HG03280 (cell line): ENCODE measurements around the gene SPON1.

ENCODE experiments used
- ATAC-seq: cut with Tn5 transposase; IDR thresholded peaks from one replicate; pipeline ENCODE4 v1.9.1; 2021; ENCODE audit warnings: mild to moderate bottlenecking, moderate library complexity; ENCODE audit not compliant: unreplicated experiment

SPON1 gene

DNA sequence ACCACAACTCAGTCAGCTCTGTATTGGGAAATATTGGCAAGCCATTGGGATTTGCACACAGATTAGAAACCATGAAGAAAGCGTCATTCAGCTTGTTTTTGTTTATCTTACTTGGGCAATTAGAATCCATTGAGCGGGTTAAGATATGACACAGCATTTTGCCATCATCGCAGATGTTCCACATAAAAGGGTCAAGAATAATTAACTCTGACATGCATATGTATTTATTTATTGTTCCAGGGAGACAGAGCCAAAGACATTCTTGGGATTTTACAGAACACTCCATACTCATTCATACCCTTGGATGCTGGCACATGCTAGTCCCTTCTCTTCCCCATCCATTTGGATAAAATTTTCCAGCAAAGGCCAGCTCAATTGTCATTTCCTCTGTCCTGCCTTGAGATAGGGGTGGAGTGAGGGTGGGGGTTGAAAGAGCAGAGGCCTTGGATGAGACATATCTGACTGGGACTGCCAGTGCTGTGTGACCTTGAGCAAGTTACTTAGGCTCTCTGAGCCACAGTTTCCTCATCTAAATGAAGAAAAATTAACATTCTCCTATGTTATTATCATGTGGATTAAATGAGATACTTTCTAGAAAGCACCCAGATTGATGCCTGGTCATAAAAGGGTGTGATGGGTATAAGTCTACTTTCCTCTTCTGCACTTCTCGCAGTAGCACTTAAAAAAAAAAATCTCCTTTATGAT lies 216.7 kb downstream of the SPON1 start:
- no peak for ATAC-seq

DNA sequence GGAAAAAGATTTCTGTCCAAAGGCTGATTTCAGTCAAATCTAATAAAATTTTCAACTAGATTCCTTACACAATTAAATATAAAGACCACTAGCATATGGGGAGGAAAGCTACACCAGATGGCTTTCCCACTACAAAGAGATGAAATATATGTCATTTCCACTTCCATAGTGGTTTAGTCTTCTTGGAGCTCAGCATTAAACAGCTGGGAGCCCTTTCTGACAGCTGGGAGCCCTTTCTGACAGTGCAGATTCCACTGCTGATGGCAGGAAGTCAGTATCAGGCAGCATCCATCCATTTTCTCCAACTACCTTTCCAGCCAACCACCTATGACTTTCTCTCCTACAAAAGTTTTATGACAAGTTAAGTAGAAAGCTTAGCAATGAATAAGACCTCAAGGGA lies 218.6 kb downstream of the SPON1 start:
- ATAC-seq, result no peak

DNA sequence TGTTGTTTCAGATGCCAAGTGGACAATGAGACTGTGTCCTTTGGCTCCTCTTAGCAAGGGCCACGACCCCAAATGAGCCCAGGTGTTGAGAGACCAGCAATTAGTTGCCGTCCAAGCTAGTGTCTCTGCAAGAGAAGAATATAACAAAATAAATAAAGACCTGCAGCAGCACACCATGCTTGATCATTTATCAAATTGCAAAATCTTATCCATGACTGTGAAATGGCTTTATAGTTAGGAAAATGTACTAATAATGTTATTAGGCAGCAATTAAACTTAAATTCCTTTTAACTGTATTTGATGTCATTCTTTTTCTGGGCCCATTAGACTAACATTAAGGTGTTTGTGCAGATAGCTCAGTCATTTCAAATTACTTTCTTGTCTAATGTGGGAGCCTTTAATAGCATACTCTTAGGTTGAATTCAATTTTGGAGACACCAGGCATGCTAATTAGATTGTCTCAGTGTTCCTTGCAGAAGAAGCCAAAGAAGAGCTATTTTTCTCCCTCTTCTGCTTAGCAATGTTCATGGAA lies 220.4 kb downstream of the SPON1 start:
- ATAC-seq, result no peak

DNA sequence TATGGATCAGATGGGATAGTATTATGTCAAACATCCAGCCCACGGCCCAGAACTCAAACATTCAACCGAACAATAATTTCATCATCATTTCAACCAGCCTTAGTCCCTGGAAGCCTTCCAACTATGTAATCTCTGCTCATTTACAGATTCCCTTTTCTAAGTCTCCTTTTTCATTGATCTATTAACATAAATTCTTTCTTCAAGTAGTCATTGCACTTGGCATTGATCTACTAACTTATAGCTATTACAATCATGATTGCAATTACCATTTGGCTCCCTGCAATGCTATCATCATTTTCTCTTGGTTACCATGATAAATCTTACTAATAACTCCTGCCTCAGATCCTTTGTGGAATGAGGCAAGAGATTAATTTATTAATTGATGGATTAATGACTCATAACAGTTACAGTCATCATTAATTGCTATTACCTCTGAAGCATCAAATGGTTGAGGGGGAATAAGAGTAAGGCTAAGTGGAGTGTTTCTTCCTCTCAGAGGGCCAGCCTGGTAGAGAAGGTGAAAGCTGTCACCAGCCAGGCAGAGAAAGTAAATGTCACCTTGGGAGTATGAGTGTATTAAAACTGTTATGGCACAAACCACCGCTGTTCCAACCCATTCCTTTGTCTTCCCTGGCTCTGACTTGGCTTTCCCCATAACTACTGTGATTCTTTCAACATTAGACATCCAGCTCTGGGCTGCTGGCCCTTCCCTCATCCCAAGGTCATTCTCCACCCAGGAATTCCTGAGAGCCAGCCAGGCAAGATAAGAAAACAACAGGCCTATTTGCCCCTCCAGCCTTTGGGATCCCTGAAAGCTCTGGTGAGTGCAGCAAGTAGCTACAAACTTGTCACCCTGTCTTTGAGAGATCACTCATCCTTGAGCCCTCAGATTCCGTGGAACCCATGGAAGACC lies 221.8 kb downstream of the SPON1 start:
- ATAC-seq, result no peak

DNA sequence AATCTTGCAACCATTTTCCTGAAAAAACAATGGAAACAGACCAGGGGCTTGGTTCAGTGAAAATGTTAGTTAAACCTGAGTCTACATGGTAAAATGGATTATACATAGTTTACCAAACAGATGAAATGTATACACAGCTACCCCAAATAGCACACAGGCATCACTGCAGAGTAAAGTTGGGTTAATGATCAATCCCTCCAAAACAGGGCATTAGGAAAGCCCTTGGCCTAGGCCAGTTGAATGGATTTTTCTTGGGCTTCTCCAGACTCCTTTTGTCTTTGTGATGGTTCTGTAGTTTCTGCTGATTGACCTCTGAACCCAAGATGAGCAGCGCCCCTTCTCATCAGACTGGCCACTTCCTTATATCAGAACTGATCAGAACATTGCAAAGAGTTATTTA lies 222.9 kb downstream of the SPON1 start:
- no peak for ATAC-seq

DNA sequence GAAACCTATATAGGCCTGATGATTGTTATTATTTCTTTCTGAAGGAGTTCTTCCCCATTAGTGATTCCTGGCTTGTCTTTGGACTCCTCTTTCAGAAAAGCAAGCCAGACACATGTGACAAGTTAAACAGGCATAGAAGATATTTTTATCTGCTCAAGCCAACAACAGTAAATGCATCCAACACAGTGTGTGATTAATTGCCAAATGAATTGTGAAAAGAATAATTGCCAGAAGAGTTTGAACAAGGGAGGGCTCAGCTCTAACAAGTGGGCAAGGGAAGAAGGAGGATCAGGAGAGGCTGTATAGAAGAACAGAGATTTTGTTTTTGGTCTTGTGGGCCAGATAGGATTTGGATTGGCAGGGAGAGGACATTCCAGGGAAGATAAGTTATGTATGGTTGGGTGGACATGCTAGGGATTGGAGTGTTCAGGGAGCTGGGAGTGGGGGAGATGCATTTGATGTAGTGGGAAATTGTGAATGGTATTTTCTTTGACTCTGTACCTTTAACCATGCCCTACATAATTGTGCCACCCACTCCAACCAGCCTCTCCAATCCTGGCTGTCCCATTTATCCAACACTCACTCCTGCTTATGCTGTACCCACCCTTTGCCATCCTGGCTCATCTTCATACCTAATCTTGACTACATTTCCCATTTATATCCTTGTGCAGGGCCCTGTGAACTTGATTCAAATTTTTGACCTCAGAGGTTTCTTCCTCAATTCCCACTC lies 223.7 kb downstream of the SPON1 start:
- no peak for ATAC-seq

DNA sequence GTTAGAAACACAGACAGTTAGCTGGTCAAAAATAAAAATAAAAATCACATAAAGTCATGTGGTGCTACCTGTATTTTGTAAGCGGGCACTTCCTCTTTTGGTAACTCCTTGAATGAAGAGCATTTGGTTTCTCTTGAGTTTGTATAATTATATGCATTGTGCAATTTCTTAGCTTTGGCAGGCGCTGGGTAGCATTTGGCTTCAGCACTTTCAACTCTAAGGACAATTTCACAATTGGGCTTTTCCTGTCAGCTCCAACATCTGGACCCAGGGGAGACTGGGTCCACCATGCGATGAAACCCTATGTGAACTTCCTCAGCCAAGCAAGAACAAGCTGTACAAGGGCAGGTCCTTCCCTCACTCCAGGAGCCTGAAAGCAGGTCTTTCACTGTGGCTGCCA lies 227.4 kb downstream of the SPON1 start:
- ATAC-seq, result no peak

DNA sequence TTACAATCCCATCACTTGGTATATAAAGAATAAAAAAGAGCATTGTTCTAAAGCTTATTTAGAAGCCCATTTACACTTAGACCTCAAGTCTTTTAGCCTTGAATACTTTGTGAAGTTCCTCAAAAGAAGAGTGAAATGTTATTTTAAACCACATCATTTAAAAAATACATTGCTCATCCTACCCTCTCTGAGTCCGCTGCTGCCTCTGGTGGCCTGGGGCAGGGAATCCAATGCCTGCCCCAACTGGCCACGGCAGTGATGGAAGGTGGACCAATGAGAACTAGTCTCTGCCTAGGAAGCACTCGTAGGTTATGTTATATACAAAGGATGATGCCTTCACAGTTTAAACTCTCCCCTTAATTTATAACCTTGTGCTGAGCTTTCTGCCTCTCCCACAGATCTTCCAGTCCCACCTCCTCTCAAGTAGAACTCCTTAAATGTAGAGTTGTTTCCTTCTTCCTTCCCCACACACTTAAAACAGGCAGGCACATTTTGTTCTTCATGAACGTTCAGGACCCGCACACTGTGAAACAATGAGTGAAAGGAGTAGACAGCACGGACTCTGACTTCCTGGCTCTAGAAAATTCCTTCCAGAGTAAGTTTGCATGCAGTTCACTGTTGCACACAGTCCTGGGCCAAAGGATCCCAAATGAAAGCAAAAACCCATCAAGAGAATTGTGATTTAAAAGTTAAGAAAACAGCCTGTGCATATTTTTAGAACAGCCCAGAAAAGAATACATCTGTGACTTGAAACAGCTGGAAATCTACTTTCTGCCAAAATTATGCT lies 228.7 kb downstream of the SPON1 start:
- ATAC-seq, result no peak

DNA sequence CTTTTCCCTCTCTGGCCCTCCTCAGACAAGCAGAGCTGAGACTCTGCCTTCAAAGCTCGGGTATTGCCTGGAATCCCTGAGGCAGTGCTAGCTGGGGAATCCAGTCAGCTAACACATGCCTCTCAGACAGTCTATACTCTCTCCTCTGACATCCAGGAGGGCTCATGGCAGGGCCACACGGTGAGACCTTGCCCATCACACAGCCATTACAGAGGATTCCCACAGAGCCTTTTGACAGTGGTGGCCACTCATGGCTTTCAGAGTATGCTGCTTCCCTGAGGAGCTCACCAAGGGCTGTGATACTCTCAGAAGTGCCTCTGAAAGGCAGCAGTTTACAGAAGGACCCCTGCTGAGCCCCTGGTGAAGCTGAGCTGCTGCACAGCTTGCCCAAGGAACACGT lies 231.1 kb downstream of the SPON1 start:
- ATAC-seq, result no peak

DNA sequence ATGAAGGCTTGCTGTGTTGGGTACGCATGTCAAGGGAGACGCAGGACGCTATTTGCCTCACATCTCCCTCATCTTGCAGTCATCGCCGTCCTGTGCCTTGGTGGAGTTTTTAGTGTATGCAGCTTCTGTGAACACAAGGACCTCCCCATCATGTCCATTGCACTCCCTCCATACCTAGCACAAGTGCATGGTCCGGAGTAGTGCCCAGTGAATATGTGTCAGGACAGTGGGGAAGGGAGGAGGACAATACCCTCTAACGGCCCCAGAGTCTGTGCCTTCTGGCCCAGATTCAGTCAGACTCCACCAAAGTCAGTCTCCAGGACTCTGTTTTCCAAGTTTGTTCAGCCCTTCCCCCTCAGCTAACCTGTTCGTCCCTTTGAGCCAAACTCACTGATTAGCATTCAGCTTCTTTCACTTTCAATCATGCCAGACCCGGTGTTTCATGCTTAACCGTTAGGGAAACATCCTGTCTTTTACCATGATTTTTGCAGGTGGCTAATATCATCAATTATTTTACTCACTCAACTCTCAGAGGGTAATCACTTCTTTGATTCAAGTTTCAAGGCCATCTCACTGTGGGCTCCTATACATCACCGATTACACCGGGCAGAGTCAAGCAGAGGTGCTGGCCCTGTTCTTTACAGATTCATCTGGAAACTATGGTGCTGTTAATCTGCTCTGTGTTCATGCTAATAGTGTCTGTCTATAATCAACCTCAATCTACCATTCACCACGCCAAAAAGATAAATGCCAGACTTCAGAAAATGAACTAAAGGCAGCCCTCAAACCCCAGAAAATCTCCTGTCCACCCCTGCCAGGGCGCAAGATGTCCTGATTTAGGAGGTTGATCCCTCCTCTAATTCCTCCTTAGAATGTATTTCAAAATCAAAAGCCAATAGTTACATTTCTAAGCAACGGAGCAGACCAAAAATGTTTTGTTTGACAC lies 240.0 kb downstream of the SPON1 start:
- ATAC-seq, result no peak

DNA sequence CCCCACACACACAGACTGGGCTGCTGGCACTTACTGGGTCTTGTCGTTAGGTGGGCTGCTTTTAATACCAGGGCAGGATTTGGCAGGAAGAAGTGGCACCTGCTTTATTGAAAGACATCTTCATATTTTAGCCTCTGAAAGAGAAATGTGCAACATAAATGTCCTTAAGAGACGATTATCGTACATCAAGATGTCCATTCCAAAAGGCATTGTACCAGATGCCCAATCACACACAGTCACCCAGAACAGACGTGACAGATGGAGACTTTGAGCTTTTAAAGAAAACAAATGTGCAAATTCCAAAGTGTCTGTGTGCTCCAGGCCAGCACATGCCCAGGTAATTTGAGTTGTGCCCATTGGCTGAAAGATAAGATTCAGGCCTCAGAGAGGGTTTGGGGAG lies 240.8 kb downstream of the SPON1 start:
- ATAC-seq, result no peak

DNA sequence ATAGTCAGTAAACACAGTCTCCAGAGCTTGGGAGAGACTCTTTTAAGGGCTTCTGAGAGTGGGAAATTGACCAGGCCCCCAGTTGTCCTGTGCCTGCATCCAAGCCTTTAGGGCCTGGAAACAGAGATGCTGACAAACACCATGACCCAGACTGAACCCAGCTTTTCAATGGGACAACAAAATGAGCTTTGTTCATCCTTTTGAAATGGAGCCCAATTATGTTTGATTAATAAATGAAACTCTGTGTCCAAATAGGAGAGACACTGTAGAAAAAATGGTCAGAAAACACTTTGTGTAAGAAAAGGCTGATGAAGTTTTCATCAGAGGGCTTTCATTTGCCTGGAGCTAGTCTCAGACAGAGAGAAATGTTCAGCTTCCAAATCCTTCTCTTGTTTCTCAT lies 250.5 kb downstream of the SPON1 start:
- ATAC-seq, result no peak

DNA sequence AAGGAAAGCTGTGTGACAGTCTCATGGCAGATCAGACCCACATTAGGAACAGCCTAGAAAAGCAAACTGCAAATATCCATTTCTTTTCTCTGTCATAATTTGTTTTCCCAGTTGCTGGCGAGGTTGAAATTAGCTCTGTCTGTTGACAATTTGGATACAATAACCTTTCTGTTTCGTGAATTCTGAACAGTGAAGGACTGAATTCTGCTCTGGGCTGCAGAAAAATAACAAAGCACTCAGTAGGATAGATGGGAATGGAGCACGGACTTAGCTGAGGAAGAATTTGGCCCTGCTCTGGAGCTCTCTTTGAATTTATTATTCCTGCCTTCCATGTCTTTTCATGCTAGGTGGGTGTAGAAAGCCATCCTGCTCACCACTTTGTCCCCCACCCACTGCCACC lies 256.2 kb downstream of the SPON1 start:
- no peak for ATAC-seq

DNA sequence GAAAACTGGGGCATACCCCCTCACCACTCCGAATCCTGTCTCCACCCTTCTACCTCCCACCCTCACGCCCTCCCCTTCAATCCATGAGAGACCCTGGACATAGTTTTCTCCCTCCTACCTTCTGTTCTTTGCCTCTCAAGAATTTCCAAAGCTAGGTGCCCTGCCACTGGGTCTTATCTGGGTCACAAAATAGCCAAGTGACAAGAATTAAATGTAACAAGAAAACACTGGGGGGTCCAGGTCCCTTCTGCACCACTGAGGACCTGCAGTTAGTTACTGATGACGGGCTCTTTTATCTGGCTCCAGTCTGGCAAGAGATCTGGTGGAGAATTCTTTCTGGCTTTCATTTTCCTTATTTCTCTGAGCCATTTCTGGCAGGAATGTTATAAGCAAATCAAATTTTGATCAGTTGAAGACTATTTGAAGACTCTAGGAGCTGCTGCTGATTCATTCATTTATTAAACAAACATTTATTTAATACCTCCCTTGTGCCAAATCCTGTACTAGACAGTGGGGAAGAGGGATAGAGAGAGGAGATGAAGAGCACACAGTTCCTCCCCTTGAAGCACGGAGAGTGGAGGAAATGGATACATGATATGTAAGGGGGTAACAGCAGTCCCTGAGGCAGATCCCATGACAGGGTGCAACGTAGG lies 261.2 kb downstream of the SPON1 start:
- ATAC-seq, result no peak

DNA sequence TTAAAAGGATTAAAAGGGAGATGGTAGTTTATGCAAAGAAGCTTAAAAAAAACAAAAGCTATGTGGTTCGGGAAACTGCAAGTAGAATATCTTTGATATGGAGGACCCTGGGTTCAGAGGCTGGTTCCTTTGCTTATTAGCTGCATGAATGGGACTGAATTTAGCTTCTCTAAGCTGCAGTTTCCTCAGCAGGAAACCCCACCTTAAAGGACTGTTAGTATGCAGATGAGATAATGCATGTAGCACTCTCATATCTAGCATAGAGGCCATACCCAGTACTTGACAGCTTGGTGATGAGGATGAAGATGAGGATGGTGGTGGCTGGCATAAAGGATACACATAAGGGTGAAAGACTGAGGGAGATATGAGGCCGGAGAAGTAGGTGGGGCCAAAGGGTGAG lies 261.9 kb downstream of the SPON1 start:
- ATAC-seq, result no peak

DNA sequence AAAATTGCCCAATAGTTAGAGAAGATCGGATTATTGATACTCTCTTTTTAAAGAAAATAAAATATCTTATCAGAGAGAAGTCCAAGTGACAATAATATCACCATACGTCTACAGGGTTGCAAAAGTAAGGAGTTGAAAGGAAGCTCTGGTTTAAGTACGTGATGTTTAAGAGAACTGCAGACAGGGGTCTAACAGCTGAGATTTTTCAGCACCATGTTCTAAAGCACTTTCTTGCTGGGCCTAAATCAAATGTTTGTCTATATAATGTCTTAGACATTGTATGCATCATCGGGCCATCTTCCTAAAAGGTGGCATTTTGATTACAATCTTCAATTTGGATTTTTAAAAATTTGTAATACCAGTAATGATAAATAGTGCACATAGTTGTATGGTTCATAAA lies 263.1 kb downstream of the SPON1 start:
- ATAC-seq, result no peak

DNA sequence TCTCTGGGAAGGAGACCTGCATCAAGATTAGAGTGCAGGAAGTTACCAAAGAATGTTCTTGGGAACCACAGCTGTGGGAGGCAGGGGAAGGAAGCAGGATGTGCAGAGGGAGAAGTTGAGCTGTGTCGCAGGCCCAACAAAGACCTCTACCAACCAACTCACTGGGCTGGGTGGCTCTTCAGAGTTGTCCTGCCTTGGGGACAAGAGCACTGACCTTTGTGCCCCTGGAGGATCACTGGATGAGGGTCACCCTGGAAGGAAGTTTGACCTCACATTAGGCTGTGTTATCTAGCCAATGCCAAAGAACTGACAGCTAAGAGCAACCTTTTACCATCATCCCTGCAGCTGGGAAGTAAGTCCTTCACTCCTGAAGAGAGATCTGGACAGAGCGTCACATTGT lies 265.8 kb downstream of the SPON1 start:
- ATAC-seq, result no peak

DNA sequence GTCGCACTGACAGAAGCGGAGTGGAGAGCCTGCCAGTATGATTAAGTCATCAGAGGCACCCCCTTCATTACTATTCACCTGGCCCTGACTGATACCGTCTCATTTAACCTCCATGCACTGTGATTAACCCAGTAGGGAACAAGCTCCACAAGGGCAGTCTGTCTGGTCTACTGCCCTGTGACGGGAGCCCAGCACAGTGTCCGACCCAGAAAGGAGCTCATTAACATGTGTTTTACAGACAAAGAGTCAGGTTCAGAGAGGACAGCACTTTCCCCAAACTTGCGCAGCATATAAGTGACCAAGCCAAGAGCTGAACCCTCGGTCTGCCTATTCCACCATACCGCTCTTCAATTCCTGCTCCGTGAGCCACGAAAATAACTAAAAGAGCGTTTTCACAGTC lies 266.9 kb downstream of the SPON1 start:
- no peak for ATAC-seq

DNA sequence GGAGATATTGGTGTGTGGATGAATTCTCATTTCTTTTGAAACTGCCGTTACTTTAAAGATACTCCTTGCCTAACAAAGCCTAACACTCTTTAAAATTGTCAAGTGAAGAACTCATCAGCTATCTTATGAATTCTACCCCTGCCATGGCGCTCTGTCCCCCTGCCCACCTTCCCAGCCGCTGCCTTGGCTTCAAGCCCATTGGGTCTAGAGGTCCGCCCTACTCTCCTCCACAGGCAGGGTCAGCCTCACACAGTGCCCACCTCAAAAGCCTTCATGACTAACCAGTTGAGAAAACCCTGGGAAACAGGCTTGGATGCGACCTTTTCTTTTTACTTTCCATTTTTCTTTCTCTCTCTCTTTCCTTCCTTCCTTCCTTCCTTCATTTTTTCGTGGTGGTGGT lies 267.9 kb downstream of the SPON1 start:
- no peak for ATAC-seq
